Spleen (tissue), 11 donors: ENCODE measurements around the gene GRN. TPM values are rescaled to one million over a fixed set of nuclear protein-coding genes. Genes with fewer than 3 reads are reported as not detected.
A peak's percentile ranks its signal among the peaks of the same experiment; 100 is the strongest.

Source experiments
- DNase-seq: peaks from one replicate; pipeline ENCODE4 v3.0.0-alpha.2; 2020
- H3K27ac ChIP-seq, 8 donors: fragments of 200-600 bp; sonication (generic) in 7 of 8; 1 replicate in 4 of 8; 2 replicates in 4 of 8; pipeline versions ENCODE4 v1.5.0 to v1.8.0; 2016 to 2021; ENCODE audit warnings: inconsistent platforms in 4 of 8, mild to moderate bottlenecking in 4 of 8, moderate library complexity in 1 of 8
- H3K27me3 ChIP-seq, 7 donors: fragments of 200-600 bp; sonication (generic) in 6 of 7; replicated peaks in 1 of 7; 1 replicate in 4 of 7; 2 replicates in 3 of 7; pipeline versions ENCODE4 v1.5.0 to v1.8.0; 2016 to 2021; ENCODE audit warnings: inconsistent platforms in 3 of 7, mild to moderate bottlenecking in 1 of 7
- H3K36me3 ChIP-seq, 6 donors: fragments of 200-600 bp; sonication (generic) in 5 of 6; 1 replicate in 4 of 6; 2 replicates in 2 of 6; pipeline versions ENCODE4 v1.5.0 to v1.8.0; 2016 to 2021; ENCODE audit warnings: inconsistent platforms in 2 of 6
- H3K4me1 ChIP-seq, 6 donors: fragments of 200-600 bp; sonication (generic) in 5 of 6; 1 replicate in 3 of 6; 2 replicates in 3 of 6; pipeline versions ENCODE4 v1.5.0 to v1.8.0; 2016 to 2021; ENCODE audit warnings: inconsistent platforms in 3 of 6
- H3K4me3 ChIP-seq, 8 donors: fragments of 200-600 bp; sonication (generic) in 7 of 8; 1 replicate in 4 of 8; 2 replicates in 4 of 8; pipeline versions ENCODE4 v1.5.0 to v1.8.0; 2016 to 2021; ENCODE audit warnings: inconsistent platforms in 4 of 8, mild to moderate bottlenecking in 4 of 8, moderate library complexity in 2 of 8
- H3K9me3 ChIP-seq, 8 donors: fragments of 200-600 bp; sonication (generic) in 7 of 8; 1 replicate in 4 of 8; 2 replicates in 4 of 8; pipeline versions ENCODE4 v1.5.0 to v1.8.0; 2016 to 2021; ENCODE audit warnings: inconsistent platforms in 4 of 8
- POLR2A ChIP-seq, 3 donors: fragments of 450-650 bp; IDR thresholded peaks; one replicate each; pipeline ENCODE4 v1.5.1; 2017; ENCODE audit warnings: antibody characterized with exemption in 3 of 3, mild to moderate bottlenecking in 1 of 3
- POLR2AphosphoS5 ChIP-seq, 3 donors: sonication (generic); formaldehyde crosslinking; IDR thresholded peaks; one replicate each; pipeline ENCODE4 v1.5.1; 2017; ENCODE audit warnings: antibody characterized with exemption in 3 of 3
- WGBS, 5 donors: extraction: QIAGEN DNeasy Blood & Tissue Kit in 3 of 5; methylation state at CpG; one replicate each; pipeline versions ENCODE4 v1.1.5 to v1.1.7; 2013 to 2018; 5-methylcytosine and 5-hydroxymethylcytosine counted together
- intact Hi-C: fragments of 100-400 bp; cut with DNase I; formaldehyde crosslinking; loops from one replicate; pipeline ENCODE4 v1.15.0; 2023; ENCODE audit warnings: low total_unique reads
- polyA plus RNA-seq, 3 donors: library from polyadenylated mRNA; stranded (reverse); fragments of 200-250 nt; gene quantifications; one replicate each; pipeline ENCODE4 v1.2.1, GENCODE V29; 2013
- total RNA-seq, 7 donors: library from RNA; depleted of rRNA in 3 of 7; stranded (reverse); fragments of >200 nt in 3 of 7; fragmentation: NEBNext Ultra II Directional in 4 of 7; extraction: Animal tissue kit (Norgen Biotek cat#: 25700) in 4 of 7; gene quantifications; one replicate each; pipeline versions ENCODE4 v1.1.0 to v1.2.1, GENCODE V29; 2016 to 2021
- TF ChIP-seq, protein P1 (sequence below), 11 experiments: fragments of 200-600 bp in 7 of 11; fragments of 450-650 bp in 4 of 11; sonication (generic) in 4 of 11; IDR thresholded peaks in 8 of 11; conservative IDR thresholded peaks in 3 of 11; 1 replicate in 7 of 11; 2 replicates in 4 of 11; pipeline versions ENCODE4 v1.4.0 to v1.8.0; 2016 to 2021; ENCODE audit warnings: antibody characterized with exemption in 11 of 11, inconsistent platforms in 4 of 11, mild to moderate bottlenecking in 1 of 11
- donor health status: healthy with polysubstance abuse.
- donor health status: DM: no; HTN: no; CAD: no; lungs with moderate emphysema.
- donor health status: DM: no; HTN: no; CAD: no.
- donor health status: Bipolar disorder and iron deficiency.
- donor health status: healthy.
- donor health status: DM: no; HTN: no; CAD: no.
- donor health status: DM: yes; HTN: yes; CAD: no.

Gene GRN
- total and polyA plus RNA-seq, 10 donors, result 135 to 896 (median 512) TPM

- H3K27ac ChIP-seq, result no peak overlapping the region
- H3K9me3 ChIP-seq, result no peaks in the 10 kb centered on the region
- peaks cover 0 to 16% (median 6%) of the 10 kb centered on the region in 6 donors for H3K4me1 ChIP-seq
- H3K27me3 ChIP-seq, result peaks cover 0 to 94% (median 5%) of the 10 kb centered on the region in 7 donors
- TF ChIP-seq POLR2A (IDR thresholded peaks at IDR 0.05) (no peak), POLR2AphosphoS5 (IDR thresholded peaks at IDR 0.05) (no peak)
- TF ChIP-seq, protein P1, sequence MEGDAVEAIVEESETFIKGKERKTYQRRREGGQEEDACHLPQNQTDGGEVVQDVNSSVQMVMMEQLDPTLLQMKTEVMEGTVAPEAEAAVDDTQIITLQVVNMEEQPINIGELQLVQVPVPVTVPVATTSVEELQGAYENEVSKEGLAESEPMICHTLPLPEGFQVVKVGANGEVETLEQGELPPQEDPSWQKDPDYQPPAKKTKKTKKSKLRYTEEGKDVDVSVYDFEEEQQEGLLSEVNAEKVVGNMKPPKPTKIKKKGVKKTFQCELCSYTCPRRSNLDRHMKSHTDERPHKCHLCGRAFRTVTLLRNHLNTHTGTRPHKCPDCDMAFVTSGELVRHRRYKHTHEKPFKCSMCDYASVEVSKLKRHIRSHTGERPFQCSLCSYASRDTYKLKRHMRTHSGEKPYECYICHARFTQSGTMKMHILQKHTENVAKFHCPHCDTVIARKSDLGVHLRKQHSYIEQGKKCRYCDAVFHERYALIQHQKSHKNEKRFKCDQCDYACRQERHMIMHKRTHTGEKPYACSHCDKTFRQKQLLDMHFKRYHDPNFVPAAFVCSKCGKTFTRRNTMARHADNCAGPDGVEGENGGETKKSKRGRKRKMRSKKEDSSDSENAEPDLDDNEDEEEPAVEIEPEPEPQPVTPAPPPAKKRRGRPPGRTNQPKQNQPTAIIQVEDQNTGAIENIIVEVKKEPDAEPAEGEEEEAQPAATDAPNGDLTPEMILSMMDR (IDR thresholded peaks at IDR 0.05 in 8 of 11, conservative IDR thresholded peaks at IDR 0.05 in 3 of 11), result no peak
- no peak for DNase-seq
- WGBS, 5 donors, result 67 to 84% (median 80%) methylated on average over 10 of the region's 10 CpGs
- H3K4me3 ChIP-seq, result no peak overlapping the region
- intact Hi-C loops, result no loop called here
- H3K36me3 ChIP-seq, result no peaks in the 10 kb centered on the region
Measured at GRCh38 chr17:44372036-44372435, 26.9 kb downstream of the GRN start.

DNA sequence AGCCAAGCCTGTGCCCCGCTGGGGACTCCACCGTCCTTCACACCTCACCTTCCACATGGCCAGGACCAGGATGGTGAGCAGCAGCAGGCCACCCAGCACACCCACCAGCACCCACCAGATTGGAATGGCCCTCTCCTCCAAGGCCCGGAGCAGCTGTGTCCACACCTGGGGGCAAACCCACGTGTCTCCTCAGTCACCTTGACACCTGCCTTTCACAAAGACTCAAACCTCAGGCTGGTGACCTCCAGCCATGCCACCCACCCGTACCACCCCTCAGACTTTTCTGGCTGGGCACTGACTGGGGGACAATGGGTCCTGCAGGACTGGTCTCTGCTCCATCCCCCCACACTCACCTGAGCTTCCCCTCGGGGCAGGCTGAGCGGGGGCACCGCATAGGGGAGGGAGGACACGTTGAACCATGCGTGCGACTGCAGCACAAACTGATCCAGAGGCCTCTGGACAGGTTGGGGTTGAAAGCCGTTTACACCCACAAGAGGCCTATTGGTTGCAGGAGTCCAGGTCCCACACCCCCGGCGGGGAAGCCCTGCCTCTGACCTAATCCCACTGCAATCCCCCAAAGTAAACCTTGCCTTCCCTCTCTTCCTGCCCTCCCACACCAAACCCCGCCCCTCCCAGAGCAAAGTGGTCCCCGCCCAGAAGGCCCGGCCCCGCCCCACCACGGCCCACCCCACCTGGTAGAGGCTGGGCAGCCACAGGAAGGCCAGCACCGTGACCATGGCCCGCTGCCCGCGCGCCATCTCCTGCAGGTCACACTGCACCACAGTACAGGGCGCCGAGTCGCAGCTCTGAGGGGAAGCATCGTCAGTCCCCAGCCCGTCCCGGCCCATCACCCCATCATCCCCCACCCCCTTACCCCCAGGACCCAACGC, 29.4 kb downstream of the GRN start:
- intact Hi-C loops, result no loop called here
- Histone ChIP-seq H3K4me1 (peaks cover 0 to 16% (median 6%) of the 10 kb centered on the region in 6 donors), H3K27ac (no peak overlapping the region), H3K36me3 (no peaks in the 10 kb centered on the region), H3K27me3 (peaks cover 0 to 79% (median 0%) of the 10 kb centered on the region in 7 donors), H3K9me3 (no peaks in the 10 kb centered on the region), H3K4me3 (peak overlapping the region in 1 of 8 donors; percentile 14)
- TF ChIP-seq POLR2AphosphoS5 (IDR thresholded peaks at IDR 0.05) (no peak), POLR2A (IDR thresholded peaks at IDR 0.05) (no peak)
- TF ChIP-seq, protein P1 (IDR thresholded peaks at IDR 0.05 in 8 of 11, conservative IDR thresholded peaks at IDR 0.05 in 3 of 11), result no peak
- no peak for DNase-seq
- 28 to 45% (median 34%) methylated on average over 19 to 31 of the region's 31 CpGs for WGBS, 5 donors

DNA sequence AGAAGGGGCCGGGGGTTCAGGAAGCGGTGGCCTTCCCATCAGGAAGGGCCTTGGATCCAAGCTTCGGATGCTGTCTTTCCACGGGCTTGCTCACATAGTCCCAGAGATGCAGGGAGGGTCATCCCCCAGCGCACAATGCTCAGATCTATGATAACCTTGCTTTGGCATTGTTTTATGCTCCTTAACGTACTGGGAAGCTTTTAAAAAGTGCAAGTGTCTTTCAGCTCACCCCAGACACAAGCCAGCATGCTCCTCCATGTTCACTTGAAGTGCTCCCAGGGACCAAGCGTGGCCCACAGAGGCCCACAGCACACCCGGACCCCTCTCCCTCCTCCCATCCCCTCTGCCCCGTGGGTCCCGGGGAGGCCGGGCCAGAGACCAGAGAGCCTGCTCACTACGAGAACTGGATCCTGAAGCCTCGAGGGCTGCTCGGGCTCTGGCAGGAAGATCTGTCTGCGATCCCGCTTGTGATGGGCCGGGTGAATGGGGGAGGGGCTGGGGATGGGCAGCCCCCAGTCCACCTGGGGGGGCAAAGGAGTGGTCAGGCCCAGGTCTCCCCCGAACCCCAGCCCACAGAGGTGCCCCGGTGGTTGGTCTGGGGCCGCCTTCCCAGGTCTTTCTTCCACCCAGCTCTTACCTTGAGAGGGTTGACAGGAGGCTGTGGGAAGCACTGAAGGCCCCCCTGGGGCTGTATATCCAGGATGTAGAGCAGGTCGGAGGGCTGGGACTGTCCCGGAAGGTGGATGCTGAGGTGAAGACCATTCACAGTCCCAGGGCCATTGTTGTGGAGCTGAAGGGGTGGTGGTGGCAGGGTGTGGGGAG, 30.3 kb downstream of the GRN start:
- Histone ChIP-seq H3K27ac (no peak overlapping the region), H3K4me3 (peak overlapping the region in 1 of 8 donors; percentile 14), H3K9me3 (no peaks in the 10 kb centered on the region), H3K27me3 (peaks cover 0 to 79% (median 0%) of the 10 kb centered on the region in 7 donors), H3K36me3 (no peaks in the 10 kb centered on the region), H3K4me1 (peaks cover 0 to 16% (median 6%) of the 10 kb centered on the region in 6 donors)
- intact Hi-C loops, result no loop called here
- TF ChIP-seq POLR2AphosphoS5 (IDR thresholded peaks at IDR 0.05) (no peak), POLR2A (IDR thresholded peaks at IDR 0.05) (no peak)
- TF ChIP-seq, protein P1 (IDR thresholded peaks at IDR 0.05 in 8 of 11, conservative IDR thresholded peaks at IDR 0.05 in 3 of 11), result no peak
- no peak for DNase-seq
- 42 to 56% (median 52%) methylated on average over 7 to 22 of the region's 22 CpGs for WGBS, 5 donors
